Lower lobe of right lung (tissue), 2 donors: ENCODE measurements around the gene AUTS2. TPM values are rescaled to one million over a fixed set of nuclear protein-coding genes. Genes with fewer than 3 reads are reported as not detected.

Experiments
- ATAC-seq, 2 donors: fragments of 200-7000 bp; cut with Tn5 transposase; one replicate each; pipeline ENCODE4 v1.9.1; 2020 to 2022; ENCODE audit warnings: mild to moderate bottlenecking in 2 of 2, moderate library complexity in 2 of 2
- DNase-seq: peaks from one replicate; pipeline ENCODE4 v3.0.0-alpha.2; 2020
- H3K27ac ChIP-seq: fragments of 200-600 bp; one replicate; pipeline ENCODE4 v1.8.0; 2022
- H3K27me3 ChIP-seq: fragments of 200-600 bp; one replicate; pipeline ENCODE4 v1.8.0; 2022; ENCODE audit warnings: low read depth
- H3K36me3 ChIP-seq: fragments of 200-600 bp; one replicate; pipeline ENCODE4 v1.8.0; 2022; ENCODE audit warnings: mild to moderate bottlenecking
- H3K4me1 ChIP-seq: fragments of 200-600 bp; one replicate; pipeline ENCODE4 v1.8.0; 2022
- H3K4me3 ChIP-seq: fragments of 200-600 bp; one replicate; pipeline ENCODE4 v1.8.0; 2022; ENCODE audit warnings: mild to moderate bottlenecking
- H3K9me3 ChIP-seq: fragments of 200-600 bp; one replicate; pipeline ENCODE4 v1.8.0; 2022
- intact Hi-C: fragments of 100-400 bp; cut with DNase I; formaldehyde crosslinking; loops from one replicate; pipeline ENCODE4 v1.11.0; 2022
- total RNA-seq: library from RNA; stranded (reverse); fragmentation: NEBNext Ultra II Directional; extraction: Animal tissue kit (Norgen Biotek cat#: 25700); gene quantifications from one replicate; pipeline ENCODE4 v1.2.1, GENCODE V29; 2021
- TF ChIP-seq, protein P1 (sequence below): fragments of 200-600 bp; IDR thresholded peaks from one replicate; pipeline ENCODE4 v1.8.0; 2022; ENCODE audit warnings: antibody characterized with exemption, mild to moderate bottlenecking
- donor health status: DM: no; HTN: yes; CAD: no; lungs with severe emphysema.

AUTS2 gene
- total RNA-seq, 1 donor from 2014 or later, result 45.7 TPM

DNA sequence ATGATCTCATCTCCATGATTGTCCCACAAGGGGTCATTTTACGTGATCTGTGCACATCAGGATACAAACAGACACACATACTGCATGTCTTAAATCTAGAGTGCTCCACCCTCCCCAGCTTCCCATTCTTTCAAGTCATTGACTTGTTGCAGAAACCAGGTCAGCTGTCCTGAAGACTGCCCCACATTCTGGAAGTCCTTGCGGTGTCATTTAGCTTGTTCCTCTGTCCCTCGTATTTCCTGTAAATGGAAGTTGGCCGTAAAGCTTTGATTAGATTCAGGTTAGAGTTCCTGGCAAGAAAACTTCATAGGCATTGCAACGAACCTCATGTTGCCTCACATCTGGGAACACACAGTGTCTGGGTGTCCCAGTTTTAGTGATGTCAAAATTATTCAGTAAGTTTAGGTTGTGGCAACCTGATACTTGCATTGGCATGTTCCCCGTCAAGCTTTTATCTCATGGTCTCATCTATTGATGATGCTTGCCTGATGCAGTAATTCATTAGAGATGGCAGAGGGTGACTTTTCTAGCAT is 1116.3 kb downstream of the AUTS2 start:
- Histone ChIP-seq H3K9me3 (no peaks in the 10 kb centered on the region), H3K4me1 (peaks cover 29% of the 10 kb centered on the region), H3K27me3 (no peaks in the 10 kb centered on the region), H3K36me3 (no peaks in the 10 kb centered on the region), H3K4me3 (no peak overlapping the region), H3K27ac (no peak overlapping the region)
- TF ChIP-seq, protein P1, sequence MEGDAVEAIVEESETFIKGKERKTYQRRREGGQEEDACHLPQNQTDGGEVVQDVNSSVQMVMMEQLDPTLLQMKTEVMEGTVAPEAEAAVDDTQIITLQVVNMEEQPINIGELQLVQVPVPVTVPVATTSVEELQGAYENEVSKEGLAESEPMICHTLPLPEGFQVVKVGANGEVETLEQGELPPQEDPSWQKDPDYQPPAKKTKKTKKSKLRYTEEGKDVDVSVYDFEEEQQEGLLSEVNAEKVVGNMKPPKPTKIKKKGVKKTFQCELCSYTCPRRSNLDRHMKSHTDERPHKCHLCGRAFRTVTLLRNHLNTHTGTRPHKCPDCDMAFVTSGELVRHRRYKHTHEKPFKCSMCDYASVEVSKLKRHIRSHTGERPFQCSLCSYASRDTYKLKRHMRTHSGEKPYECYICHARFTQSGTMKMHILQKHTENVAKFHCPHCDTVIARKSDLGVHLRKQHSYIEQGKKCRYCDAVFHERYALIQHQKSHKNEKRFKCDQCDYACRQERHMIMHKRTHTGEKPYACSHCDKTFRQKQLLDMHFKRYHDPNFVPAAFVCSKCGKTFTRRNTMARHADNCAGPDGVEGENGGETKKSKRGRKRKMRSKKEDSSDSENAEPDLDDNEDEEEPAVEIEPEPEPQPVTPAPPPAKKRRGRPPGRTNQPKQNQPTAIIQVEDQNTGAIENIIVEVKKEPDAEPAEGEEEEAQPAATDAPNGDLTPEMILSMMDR, result no peak
- no peak for DNase-seq
- ATAC-seq, result no peak
- intact Hi-C loops, result no loop called here

DNA sequence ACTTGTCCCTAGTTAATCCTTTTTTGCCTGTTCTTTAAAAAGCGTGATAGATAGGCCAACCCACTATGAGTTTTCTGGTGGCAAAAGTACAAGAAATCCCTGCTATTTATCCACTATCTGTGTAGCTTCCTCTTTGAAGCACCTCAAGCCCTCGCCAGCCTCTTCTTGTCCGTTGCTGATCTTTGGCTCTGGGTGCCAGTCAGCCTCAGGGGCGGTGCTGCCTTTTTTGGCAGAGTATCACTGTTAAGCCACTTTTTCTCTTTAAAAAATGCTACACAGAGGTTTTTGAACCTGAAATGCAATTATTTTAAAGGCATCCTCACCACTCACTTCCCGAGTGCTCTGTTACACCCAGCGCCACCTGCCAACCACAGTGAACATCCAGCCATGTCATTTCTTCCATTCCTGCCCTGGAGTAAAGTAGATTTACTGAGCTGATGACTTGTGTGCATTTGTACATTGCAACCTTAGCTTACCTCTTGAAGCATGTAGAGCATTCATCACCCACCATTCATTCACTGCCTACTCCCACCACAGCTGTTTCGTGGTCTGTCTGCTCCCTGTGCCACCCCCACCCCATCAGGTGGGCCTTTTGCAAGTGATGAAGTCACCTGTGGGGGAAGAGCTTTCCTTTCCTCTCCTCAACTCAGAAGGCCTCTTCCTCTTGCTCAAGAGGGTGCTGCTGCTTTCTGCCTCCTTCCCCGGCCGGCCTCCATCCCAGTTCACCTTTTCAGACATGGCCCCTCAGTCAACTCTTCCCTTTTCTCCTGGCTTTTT is 1119.5 kb downstream of the AUTS2 start:
- no peak overlapping the region for H3K27ac ChIP-seq
- TF ChIP-seq, protein P1, result no peak
- H3K36me3 ChIP-seq, result no peaks in the 10 kb centered on the region
- ATAC-seq (no peak), DNase-seq (no peak)
- no peak overlapping the region for H3K4me3 ChIP-seq
- H3K27me3 ChIP-seq, result no peaks in the 10 kb centered on the region
- H3K4me1 ChIP-seq, result peaks cover 31% of the 10 kb centered on the region
- intact Hi-C loops, result no loop called here
- H3K9me3 ChIP-seq, result no peaks in the 10 kb centered on the region

DNA sequence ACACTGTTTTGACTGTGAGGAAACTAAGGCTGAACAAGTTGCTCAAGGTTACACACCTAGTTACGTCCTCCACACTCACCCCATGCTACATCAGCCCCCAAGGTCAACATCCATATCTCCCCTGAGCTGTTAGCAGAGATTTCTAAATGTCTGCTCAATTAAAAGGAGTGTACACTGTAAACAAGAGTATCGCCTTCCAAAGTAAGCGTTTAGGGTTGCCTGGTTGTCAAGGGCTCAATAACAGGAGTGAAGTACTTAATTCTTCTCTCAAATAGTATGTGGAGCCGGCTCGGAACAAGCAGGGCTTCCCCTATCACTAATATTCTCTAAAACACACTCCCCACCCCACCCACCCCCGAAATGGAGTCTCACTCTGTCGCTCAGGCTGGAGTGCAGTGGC is 1120.8 kb downstream of the AUTS2 start:
- TF ChIP-seq, protein P1, result no peak
- H3K4me1 ChIP-seq, result peaks cover 31% of the 10 kb centered on the region
- no peaks in the 10 kb centered on the region for H3K36me3 ChIP-seq
- H3K9me3 ChIP-seq, result no peaks in the 10 kb centered on the region
- no peak overlapping the region for H3K27ac ChIP-seq
- H3K27me3 ChIP-seq, result no peaks in the 10 kb centered on the region
- no peak overlapping the region for H3K4me3 ChIP-seq
- DNase-seq, result no peak
- peak; percentile 71 to 78 for ATAC-seq
- intact Hi-C loops, result no loop called here

DNA sequence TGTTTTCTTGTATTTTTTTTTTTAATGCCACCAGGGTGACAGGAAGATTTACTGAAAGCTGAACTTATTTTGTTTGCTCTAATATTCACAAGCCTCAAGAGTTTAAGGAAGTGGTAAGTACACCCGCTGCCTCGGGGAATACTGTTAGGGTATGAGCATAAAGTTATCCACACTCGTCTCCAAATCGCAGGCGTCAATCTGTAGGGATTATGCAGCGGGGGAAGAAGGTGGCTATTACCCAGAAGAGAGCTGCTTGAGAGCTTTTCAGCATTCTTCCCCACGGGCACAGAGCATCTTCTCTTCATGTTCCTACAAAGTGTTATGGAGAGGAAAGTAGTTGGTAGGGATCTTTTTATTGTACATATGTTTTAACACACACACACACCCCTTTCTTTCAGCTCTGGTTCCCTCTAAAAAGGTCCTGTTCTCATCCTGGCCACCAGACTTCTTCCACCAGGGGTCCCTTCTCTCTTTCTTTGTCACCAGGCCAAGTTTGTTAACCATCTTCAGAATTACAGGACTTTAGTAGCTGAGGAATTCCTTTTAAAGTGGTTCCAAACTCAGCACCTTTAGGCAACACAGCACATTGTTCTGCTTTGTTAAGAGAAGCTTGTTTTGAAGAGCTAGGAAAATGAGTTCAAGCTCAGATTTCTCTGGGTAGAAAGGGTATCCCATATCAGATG is 1122.1 kb downstream of the AUTS2 start:
- ATAC-seq (peak in 1 of 2 donors; percentile 44), DNase-seq (no peak)
- Histone ChIP-seq H3K27ac (peak overlapping the region; percentile 20), H3K27me3 (no peaks in the 10 kb centered on the region), H3K4me1 (peaks cover 31% of the 10 kb centered on the region), H3K9me3 (no peaks in the 10 kb centered on the region), H3K4me3 (no peak overlapping the region), H3K36me3 (no peaks in the 10 kb centered on the region)
- TF ChIP-seq, protein P1, result no peak
- intact Hi-C loops, result no loop called here

DNA sequence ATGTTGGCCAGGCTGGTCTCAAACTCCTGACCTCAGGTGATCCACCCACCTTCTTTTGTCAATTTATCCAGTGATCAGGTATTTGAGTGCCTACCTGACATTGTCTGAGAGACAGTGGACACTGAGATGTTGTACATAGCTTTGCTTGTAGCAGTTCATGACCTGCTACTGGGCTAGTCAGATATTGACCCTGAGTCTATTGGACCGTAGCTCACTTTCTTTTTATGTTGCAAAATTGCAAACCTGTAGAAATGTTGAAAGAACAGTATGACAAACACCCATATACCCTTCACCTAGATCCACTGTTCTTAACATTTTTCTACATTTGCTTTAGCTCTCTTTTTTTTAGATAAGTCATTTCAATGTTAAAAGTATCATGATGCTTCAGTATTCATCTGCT is 1123.2 kb downstream of the AUTS2 start:
- no peak for DNase-seq
- Histone ChIP-seq H3K4me1 (peaks cover 35% of the 10 kb centered on the region), H3K4me3 (no peak overlapping the region), H3K36me3 (no peaks in the 10 kb centered on the region), H3K9me3 (no peaks in the 10 kb centered on the region), H3K27ac (no peak overlapping the region), H3K27me3 (no peaks in the 10 kb centered on the region)
- intact Hi-C loops, result no loop called here
- TF ChIP-seq, protein P1, result no peak
- no peak for ATAC-seq
